ENCODE measurements around the gene DMD.
A peak's percentile ranks its signal among the peaks of the same experiment; 100 is the strongest.
"Not testable (repeated sequence)": the region's sequence is repeated elsewhere in the genome, so short reads cannot be mapped to it uniquely, and the experiment has no call there.

Gene DMD

DNA sequence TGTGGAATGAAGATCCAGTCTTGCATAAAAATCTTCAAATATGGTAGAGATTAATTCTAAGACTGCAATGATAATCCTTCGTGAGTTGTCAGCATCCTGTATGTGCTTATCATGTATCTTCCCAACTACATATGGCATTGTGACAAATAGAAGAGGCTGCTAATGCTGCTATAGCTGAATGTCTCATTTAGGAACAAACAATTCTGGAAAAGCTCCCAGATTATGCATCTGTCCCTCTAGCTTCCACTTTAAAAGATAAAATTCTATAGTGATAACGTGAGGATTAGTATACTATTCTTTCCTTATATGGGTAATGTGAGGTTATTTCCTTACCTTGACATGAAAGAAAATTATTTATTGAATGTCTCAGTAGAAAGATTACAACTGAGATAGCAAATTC, 930.9 kb downstream of the DMD start:
- TF ChIP-seq, protein P1, sequence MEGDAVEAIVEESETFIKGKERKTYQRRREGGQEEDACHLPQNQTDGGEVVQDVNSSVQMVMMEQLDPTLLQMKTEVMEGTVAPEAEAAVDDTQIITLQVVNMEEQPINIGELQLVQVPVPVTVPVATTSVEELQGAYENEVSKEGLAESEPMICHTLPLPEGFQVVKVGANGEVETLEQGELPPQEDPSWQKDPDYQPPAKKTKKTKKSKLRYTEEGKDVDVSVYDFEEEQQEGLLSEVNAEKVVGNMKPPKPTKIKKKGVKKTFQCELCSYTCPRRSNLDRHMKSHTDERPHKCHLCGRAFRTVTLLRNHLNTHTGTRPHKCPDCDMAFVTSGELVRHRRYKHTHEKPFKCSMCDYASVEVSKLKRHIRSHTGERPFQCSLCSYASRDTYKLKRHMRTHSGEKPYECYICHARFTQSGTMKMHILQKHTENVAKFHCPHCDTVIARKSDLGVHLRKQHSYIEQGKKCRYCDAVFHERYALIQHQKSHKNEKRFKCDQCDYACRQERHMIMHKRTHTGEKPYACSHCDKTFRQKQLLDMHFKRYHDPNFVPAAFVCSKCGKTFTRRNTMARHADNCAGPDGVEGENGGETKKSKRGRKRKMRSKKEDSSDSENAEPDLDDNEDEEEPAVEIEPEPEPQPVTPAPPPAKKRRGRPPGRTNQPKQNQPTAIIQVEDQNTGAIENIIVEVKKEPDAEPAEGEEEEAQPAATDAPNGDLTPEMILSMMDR (IDR thresholded peaks at IDR 0.05; ENCODE audit: low read depth, low read length, missing control alignments), result no peak
- H3K4me3 ChIP-seq (ENCODE audit: low read depth, low read length), result no peak overlapping the region
- no peak for DNase-seq (ENCODE audit: low read depth)

GRCh38 chrX:32276153-32276552, 935.2 kb downstream of the DMD start:
- TF ChIP-seq, protein P1 (IDR thresholded peaks at IDR 0.05; ENCODE audit: low read depth, low read length, missing control alignments), result no peak

GRCh38 chrX:32269866-32270265, 941.5 kb downstream of the DMD start:
- no peak for DNase-seq (ENCODE audit: low read depth)
- TF ChIP-seq, protein P1 (IDR thresholded peaks at IDR 0.05; ENCODE audit: low read depth, low read length, missing control alignments), result no peak
- no peak overlapping the region for H3K4me3 ChIP-seq (ENCODE audit: low read depth, low read length)

More at GRCh38 chrX:32276153-32276552, 935.2 kb downstream of the DMD start:
- DNase-seq (ENCODE audit: low read depth), result no peak
- H3K4me3 ChIP-seq (ENCODE audit: low read depth, low read length), result no peak overlapping the region

- no peak for DNase-seq (ENCODE audit: low read depth)
- TF ChIP-seq, protein P1 (IDR thresholded peaks at IDR 0.05; ENCODE audit: low read depth, low read length, missing control alignments), result no peak
- H3K4me3 ChIP-seq (ENCODE audit: low read depth, low read length), result no peak overlapping the region
Observed at GRCh38 chrX:32268207-32268606, 943.1 kb downstream of the DMD start.

GRCh38 chrX:32267796-32268195, 943.6 kb downstream of the DMD start:
- H3K4me3 ChIP-seq (ENCODE audit: low read depth, low read length), result no peak overlapping the region
- TF ChIP-seq, protein P1 (IDR thresholded peaks at IDR 0.05; ENCODE audit: low read depth, low read length, missing control alignments), result no peak
- no peak for DNase-seq (ENCODE audit: low read depth)

- TF ChIP-seq, protein P1 (IDR thresholded peaks at IDR 0.05; ENCODE audit: low read depth, low read length, missing control alignments), result peak; percentile 30
Observed at GRCh38 chrX:32246675-32247074, 964.7 kb downstream of the DMD start.

GRCh38 chrX:32195611-32196010, 1015.7 kb downstream of the DMD start:
- H3K4me3 ChIP-seq (ENCODE audit: low read depth, low read length), result no peak overlapping the region
- TF ChIP-seq, protein P1 (IDR thresholded peaks at IDR 0.05; ENCODE audit: low read depth, low read length, missing control alignments), result no peak
- no peak for DNase-seq (ENCODE audit: low read depth)

More at GRCh38 chrX:32246675-32247074, 964.7 kb downstream of the DMD start:
- DNase-seq (ENCODE audit: low read depth); H3K4me3 ChIP-seq (ENCODE audit: low read depth, low read length): not testable (repeated sequence)

Data from GM12864 (cell line).